HepG2 (cell line): ENCODE data around the gene RASL12. TPM values are rescaled to one million over a fixed set of nuclear protein-coding genes. Genes with fewer than 3 reads are reported as not detected.
A peak's percentile ranks its signal among the peaks of the same experiment; 100 is the strongest.

Experiments used
- ARHGAP35 ChIP-seq: sonication (generic); formaldehyde crosslinking; IDR thresholded peaks from 2 replicates; pipeline ENCODE4 v1.9.0; 2022; ENCODE audit warnings: mild to moderate bottlenecking, inconsistent platforms, moderate library complexity, missing genetic modification reagents, borderline replicate concordance
- ATF2 ChIP-seq: sonication (generic); formaldehyde crosslinking; IDR thresholded peaks from 2 replicates; pipeline ENCODE4 v1.4.0; 2020; ENCODE audit warnings: missing genetic modification reagents
- EHMT2 ChIP-seq: fragments of 200-600 bp; sonication (generic); IDR thresholded peaks from 2 replicates; pipeline ENCODE4 v1.7.0; 2017; ENCODE audit warnings: antibody characterized with exemption, low read depth, low read length, borderline replicate concordance
- FOXA3 ChIP-seq: IDR thresholded peaks from 2 replicates; pipeline ENCODE4 v1.6.1; 2016; ENCODE audit warnings: missing genetic modification reagents, missing compliant biosample characterization
- HINFP ChIP-seq: sonication (generic); formaldehyde crosslinking; IDR thresholded peaks from 2 replicates; pipeline ENCODE4 v1.4.0; 2020; ENCODE audit warnings: low read depth, mild to moderate bottlenecking, missing genetic modification reagents
- JUNB ChIP-seq: sonication (generic); formaldehyde crosslinking; IDR thresholded peaks from 2 replicates; pipeline ENCODE4 v1.8.0; 2022; ENCODE audit warnings: missing genetic modification reagents, mild to moderate bottlenecking, borderline replicate concordance
- LBX2 ChIP-seq: sonication (generic); formaldehyde crosslinking; IDR thresholded peaks from 2 replicates; pipeline ENCODE4 v1.5.0; 2020; ENCODE audit warnings: missing genetic modification reagents, mild to moderate bottlenecking, borderline replicate concordance
- MXD4 ChIP-seq: IDR thresholded peaks from 2 replicates; pipeline ENCODE4 v1.6.1; 2016; ENCODE audit warnings: mild to moderate bottlenecking, missing biosample characterization, missing genetic modification reagents
- NCOR1 ChIP-seq: fragments of 200-600 bp; sonication (generic); IDR thresholded peaks from 2 replicates; pipeline ENCODE4 v1.7.0; 2017; ENCODE audit warnings: antibody characterized with exemption, low read length, borderline replicate concordance
- PLRG1 ChIP-seq: fragments of 450-650 bp; conservative IDR thresholded peaks from 2 replicates; pipeline ENCODE4 v1.6.1; 2016
- POLR2AphosphoS2 ChIP-seq: IDR thresholded peaks from 2 replicates; pipeline ENCODE4 v1.6.1; 2011; ENCODE audit warnings: low read depth, low read length, improper control_type of control experiment
- XBP1 ChIP-seq: sonication (generic); formaldehyde crosslinking; IDR thresholded peaks from 2 replicates; pipeline ENCODE4 v1.5.0; 2020; ENCODE audit warnings: missing genetic modification reagents
- ZBTB2 ChIP-seq: sonication (generic); formaldehyde crosslinking; IDR thresholded peaks from 2 replicates; pipeline ENCODE4 v1.8.0; 2022; ENCODE audit warnings: low read depth, missing genetic modification reagents
- ZFP41 ChIP-seq: sonication (generic); formaldehyde crosslinking; IDR thresholded peaks from 2 replicates; pipeline ENCODE4 v1.4.0; 2020; ENCODE audit warnings: mild to moderate bottlenecking, missing genetic modification reagents, borderline replicate concordance
- ZNF672 ChIP-seq: sonication (generic); formaldehyde crosslinking; IDR thresholded peaks from 2 replicates; pipeline ENCODE4 v1.8.1; 2022; ENCODE audit warnings: missing genetic modification reagents
- ZNF75D ChIP-seq: sonication (generic); formaldehyde crosslinking; IDR thresholded peaks from 2 replicates; pipeline ENCODE4 v1.8.1; 2023; ENCODE audit warnings: missing genetic modification reagents, mild to moderate bottlenecking, borderline replicate concordance
- ZSCAN9 ChIP-seq: IDR thresholded peaks from 2 replicates; pipeline ENCODE4 v1.6.1; 2016; ENCODE audit warnings: borderline replicate concordance
- polyA plus RNA-seq, 8 experiments: library from polyadenylated mRNA; depleted of rRNA in 3 of 8; stranded (reverse) in 7 of 8; unstranded in 1 of 8; fragments of >200 nt; fragmentation: Illumina TruSeq in 4 of 8; extraction: Trizol in 4 of 8; gene quantifications; 2 replicates each; pipeline versions ENCODE4 v1.2.1 to v1.2.3, GENCODE V29; 2011 to 2016; ENCODE audit warnings: low read depth in 4 of 8, missing spikeins in 1 of 8, mixed read lengths in 1 of 8; ENCODE audit not compliant: insufficient read depth in 1 of 8
- total RNA-seq, 5 experiments: library from RNA; depleted of rRNA; stranded (reverse); fragments of >200 nt; fragmentation: Illumina TruSeq; extraction: Trizol; gene quantifications; 2 replicates each; pipeline ENCODE4 v1.2.3, GENCODE V29; 2016; ENCODE audit warnings: low read depth in 1 of 5
- TF ChIP-seq, protein P1 (sequence below), 2 experiments: fragments of 450-650 bp in 1 of 2; sonication (generic) in 1 of 2; formaldehyde crosslinking; IDR thresholded peaks; 2 replicates each; pipeline versions ENCODE4 v1.5.0 to v1.8.0; 2020 to 2022; ENCODE audit warnings: mild to moderate bottlenecking in 1 of 2, missing genetic modification reagents in 1 of 2
- TF ChIP-seq, protein P2 (sequence below): sonication (generic); formaldehyde crosslinking; IDR thresholded peaks from 2 replicates; pipeline ENCODE4 v1.8.0; 2022; ENCODE audit warnings: mild to moderate bottlenecking, missing genetic modification reagents; ENCODE audit not compliant: insufficient replicate concordance
- TF ChIP-seq, protein P3 (sequence below): IDR thresholded peaks from 2 replicates; pipeline ENCODE4 v1.6.1; 2018; ENCODE audit warnings: missing genetic modification reagents

The RASL12 gene
- total and polyA plus RNA-seq, 2 of the 13 experiments (the other 11 are each of a cell fraction or from before 2014, with no cell fraction given) = 0.16 to 0.55 TPM

DNA sequence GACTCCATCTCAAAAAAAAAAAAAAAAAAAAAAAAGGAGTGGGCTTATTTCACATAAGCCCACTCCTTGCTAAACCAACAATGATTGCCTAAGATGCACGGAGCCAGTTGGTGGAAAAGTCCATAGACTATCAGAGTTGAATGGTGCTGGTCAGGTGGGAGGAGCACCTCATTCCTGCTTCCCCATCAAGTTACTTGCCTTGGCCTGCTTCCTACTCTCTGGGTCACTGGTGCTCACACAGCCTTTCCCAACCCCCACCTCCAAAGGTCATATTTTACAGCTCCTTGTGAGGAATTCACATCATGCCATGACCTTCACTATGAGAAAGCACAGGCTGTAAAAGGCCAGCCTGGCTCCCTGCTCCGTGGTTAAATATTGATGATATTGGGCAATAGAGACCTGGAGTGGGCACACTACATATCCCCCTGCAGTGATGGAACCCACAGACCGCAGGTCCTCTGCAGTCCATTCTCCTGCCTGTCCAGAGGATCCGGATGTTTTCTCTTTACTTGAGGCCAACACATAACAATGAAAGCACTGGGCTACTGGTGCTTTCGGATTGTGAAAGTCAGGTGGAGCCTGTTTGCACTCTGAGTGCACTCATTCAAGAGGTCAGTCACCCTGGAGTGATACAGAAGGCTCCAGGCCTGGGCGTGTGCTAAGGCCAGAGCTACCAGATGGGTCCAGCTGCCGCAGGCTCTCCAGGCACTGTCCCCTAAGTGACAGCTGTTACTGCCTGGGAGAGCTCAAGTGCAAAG is 22.9 kb downstream of the RASL12 start, which contains the start of gene SLC51B (continued):
- TF ChIP-seq ZBTB2 (no peak), POLR2AphosphoS2 (no peak), EHMT2 (no peak), MXD4 (CRISPR knock-in tag) (peak; percentile 59; the same call in 1 of the 2 replicates), ZFP41 (CRISPR knock-in tag) (no peak), ARHGAP35 (CRISPR knock-in tag) (peak; percentile 54; the same call in 1 of the 2 replicates), XBP1 (CRISPR knock-in tag) (no peak; the same call in 1 of the 2 replicates), HINFP (CRISPR knock-in tag) (no peak), LBX2 (no peak), PLRG1 (no peak), ATF2 (CRISPR knock-in tag) (peak; percentile 67; the same call in 1 of the 2 replicates), FOXA3 (CRISPR knock-in tag) (peak; percentile 91), JUNB (no peak), ZSCAN9 (peak; percentile 31; the same call in 1 of the 2 replicates), ZNF75D (CRISPR knock-in tag) (no peak), ZNF672 (no peak), NCOR1 (peak; percentile 65)
- TF ChIP-seq, protein P1, sequence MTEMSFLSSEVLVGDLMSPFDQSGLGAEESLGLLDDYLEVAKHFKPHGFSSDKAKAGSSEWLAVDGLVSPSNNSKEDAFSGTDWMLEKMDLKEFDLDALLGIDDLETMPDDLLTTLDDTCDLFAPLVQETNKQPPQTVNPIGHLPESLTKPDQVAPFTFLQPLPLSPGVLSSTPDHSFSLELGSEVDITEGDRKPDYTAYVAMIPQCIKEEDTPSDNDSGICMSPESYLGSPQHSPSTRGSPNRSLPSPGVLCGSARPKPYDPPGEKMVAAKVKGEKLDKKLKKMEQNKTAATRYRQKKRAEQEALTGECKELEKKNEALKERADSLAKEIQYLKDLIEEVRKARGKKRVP (CRISPR knock-in tag; IDR thresholded peaks at IDR 0.05) = 0 out of 4 replicates have a peak, but pooled peaks of 1 of the 2 experiments have one; percentile 48
- TF ChIP-seq, protein P2, sequence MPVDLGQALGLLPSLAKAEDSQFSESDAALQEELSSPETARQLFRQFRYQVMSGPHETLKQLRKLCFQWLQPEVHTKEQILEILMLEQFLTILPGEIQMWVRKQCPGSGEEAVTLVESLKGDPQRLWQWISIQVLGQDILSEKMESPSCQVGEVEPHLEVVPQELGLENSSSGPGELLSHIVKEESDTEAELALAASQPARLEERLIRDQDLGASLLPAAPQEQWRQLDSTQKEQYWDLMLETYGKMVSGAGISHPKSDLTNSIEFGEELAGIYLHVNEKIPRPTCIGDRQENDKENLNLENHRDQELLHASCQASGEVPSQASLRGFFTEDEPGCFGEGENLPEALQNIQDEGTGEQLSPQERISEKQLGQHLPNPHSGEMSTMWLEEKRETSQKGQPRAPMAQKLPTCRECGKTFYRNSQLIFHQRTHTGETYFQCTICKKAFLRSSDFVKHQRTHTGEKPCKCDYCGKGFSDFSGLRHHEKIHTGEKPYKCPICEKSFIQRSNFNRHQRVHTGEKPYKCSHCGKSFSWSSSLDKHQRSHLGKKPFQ (CRISPR knock-in tag) = peak; percentile 69
- TF ChIP-seq, protein P3, sequence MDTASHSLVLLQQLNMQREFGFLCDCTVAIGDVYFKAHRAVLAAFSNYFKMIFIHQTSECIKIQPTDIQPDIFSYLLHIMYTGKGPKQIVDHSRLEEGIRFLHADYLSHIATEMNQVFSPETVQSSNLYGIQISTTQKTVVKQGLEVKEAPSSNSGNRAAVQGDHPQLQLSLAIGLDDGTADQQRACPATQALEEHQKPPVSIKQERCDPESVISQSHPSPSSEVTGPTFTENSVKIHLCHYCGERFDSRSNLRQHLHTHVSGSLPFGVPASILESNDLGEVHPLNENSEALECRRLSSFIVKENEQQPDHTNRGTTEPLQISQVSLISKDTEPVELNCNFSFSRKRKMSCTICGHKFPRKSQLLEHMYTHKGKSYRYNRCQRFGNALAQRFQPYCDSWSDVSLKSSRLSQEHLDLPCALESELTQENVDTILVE = peak; percentile 49; the same call in 1 of the 2 replicates
